CD4-positive, alpha-beta memory T cell (primary cell): ENCODE measurements around the gene SCGB1A1. TPM values are rescaled to one million over a fixed set of nuclear protein-coding genes. Genes with fewer than 3 reads are reported as not detected.

ENCODE experiments used
- CTCF ChIA-PET: fragments of 350-600 bp; sonication (Branson Sonifier 250); formaldehyde crosslinking; loops from one replicate; lab custom pipeline; 2021; ENCODE audit warnings: inconsistent platforms; ENCODE audit not compliant: partially characterized antibody; lab: Charles Lee
- POLR2A ChIA-PET: fragments of 350-600 bp; sonication (Branson Sonifier 250); formaldehyde crosslinking; loops from one replicate; lab custom pipeline; 2021; ENCODE audit not compliant: partially characterized antibody; lab: Charles Lee
- DNase-seq, 5 donors: peaks; one replicate each; pipeline versions ENCODE4 v3.0.0 to v3.0.0-alpha.2; 2020 to 2022; ENCODE audit warnings: mixed read lengths in 1 of 5
- H3K27ac ChIP-seq: one replicate; pipeline ENCODE4 v1.7.0; 2013; ENCODE audit warnings: low read depth, low read length
- H3K27me3 ChIP-seq: 2 replicates; pipeline ENCODE4 v1.7.0; 2013; ENCODE audit warnings: mild to moderate bottlenecking, low read length, moderate library complexity; ENCODE audit not compliant: insufficient read depth
- H3K36me3 ChIP-seq: 2 replicates; pipeline ENCODE4 v1.7.0; 2013; ENCODE audit warnings: mild to moderate bottlenecking, low read length, moderate library complexity; ENCODE audit not compliant: insufficient read depth
- H3K4me1 ChIP-seq: 2 replicates; pipeline ENCODE4 v1.7.0; 2013; ENCODE audit warnings: mild to moderate bottlenecking, low read length, moderate library complexity; ENCODE audit not compliant: insufficient read depth
- H3K4me3 ChIP-seq, 2 donors: one replicate each; pipeline ENCODE4 v1.7.0; 2013; ENCODE audit warnings: low read length in 2 of 2, mild to moderate bottlenecking in 1 of 2
- H3K9me3 ChIP-seq, 2 donors: one replicate each; pipeline ENCODE4 v1.7.0; 2013; ENCODE audit warnings: low read length in 2 of 2, control low read depth in 1 of 2; ENCODE audit not compliant: control insufficient read depth in 1 of 2
- H3K27ac Mint-ChIP-seq, 7 donors: one replicate each; pipeline ENCODE4 v1.8.0; 2020 to 2021; ENCODE audit warnings: mixed read lengths in 7 of 7, mild to moderate bottlenecking in 6 of 7, inconsistent platforms in 3 of 7, moderate library complexity in 3 of 7
- H3K27me3 Mint-ChIP-seq, 2 donors: one replicate each; pipeline ENCODE4 v1.8.0; 2020 to 2021; ENCODE audit warnings: mixed read lengths in 2 of 2
- H3K36me3 Mint-ChIP-seq, 2 donors: one replicate each; pipeline ENCODE4 v1.8.0; 2020 to 2021; ENCODE audit warnings: mixed read lengths in 2 of 2, inconsistent platforms in 1 of 2, mild to moderate bottlenecking in 1 of 2
- H3K4me1 Mint-ChIP-seq, 4 donors: one replicate each; pipeline ENCODE4 v1.8.0; 2020 to 2021; ENCODE audit warnings: mixed read lengths in 4 of 4, mild to moderate bottlenecking in 1 of 4
- H3K4me3 Mint-ChIP-seq, 8 donors: one replicate each; pipeline ENCODE4 v1.8.0; 2020 to 2021; ENCODE audit warnings: mixed read lengths in 8 of 8, mild to moderate bottlenecking in 7 of 8, moderate library complexity in 6 of 8, inconsistent platforms in 3 of 8
- H3K9me3 Mint-ChIP-seq, 8 donors: one replicate each; pipeline ENCODE4 v1.8.0; 2020 to 2021; ENCODE audit warnings: mixed read lengths in 8 of 8, mild to moderate bottlenecking in 5 of 8, inconsistent platforms in 3 of 8, moderate library complexity in 1 of 8
- intact Hi-C: fragments of 100-400 bp; cut with micrococcal nuclease; formaldehyde crosslinking; loops from one replicate; pipeline ENCODE4 v1.15.1; 2023
- polyA plus RNA-seq, 2 donors: library from polyadenylated mRNA; unstranded; fragments of 300-500 nt; fragmentation: Illumina TruSeq; gene quantifications; one replicate each; pipeline ENCODE4 v1.2.3, GENCODE V29; 2021
- total RNA-seq, 2 experiments: library from RNA; stranded (reverse); gene quantifications; one replicate each; pipeline ENCODE4 v1.2.3, GENCODE V29; 2021

Gene SCGB1A1
- total and polyA plus RNA-seq, 4 experiments from 2014 or later, result not detected

- Histone ChIP-seq H3K9me3 (no peaks in the 10 kb centered on the region), H3K4me1 (peaks cover 53% of the 10 kb centered on the region), H3K27me3 (no peaks in the 10 kb centered on the region), H3K36me3 (no peaks in the 10 kb centered on the region), H3K27ac (no peak overlapping the region), H3K4me3 (no peak overlapping the region)
- H3K27me3 Mint-ChIP-seq, result no peaks in the 10 kb centered on the region
- no peak for DNase-seq
- no peaks in the 10 kb centered on the region for H3K36me3 Mint-ChIP-seq
- POLR2A ChIA-PET, result no interaction called here
- H3K4me1 Mint-ChIP-seq, result peaks cover 26 to 35% (median 32%) of the 10 kb centered on the region in 4 donors
- CTCF ChIA-PET, result interaction anchor here (0.6 to 0.9 kb wide), 2 partner anchors 11 to 159 kb away, joined by 3 read pairs; no protein-coding TSS in a partner anchor
- H3K27ac Mint-ChIP-seq, result peak overlapping the region in 3 of 7 donors; percentile 28 to 77 (median 61)
- H3K4me3 Mint-ChIP-seq, result no peak overlapping the region
- no peaks in the 10 kb centered on the region for H3K9me3 Mint-ChIP-seq
- intact Hi-C loops, result loop anchor here (10.0 kb wide), 1 partner anchor 486 kb away; the partner anchor contains the start of gene SLC3A2
These were observed 20.5 kb upstream of the SCGB1A1 start for GRCh38 chr11:62398011-62398994.

DNA sequence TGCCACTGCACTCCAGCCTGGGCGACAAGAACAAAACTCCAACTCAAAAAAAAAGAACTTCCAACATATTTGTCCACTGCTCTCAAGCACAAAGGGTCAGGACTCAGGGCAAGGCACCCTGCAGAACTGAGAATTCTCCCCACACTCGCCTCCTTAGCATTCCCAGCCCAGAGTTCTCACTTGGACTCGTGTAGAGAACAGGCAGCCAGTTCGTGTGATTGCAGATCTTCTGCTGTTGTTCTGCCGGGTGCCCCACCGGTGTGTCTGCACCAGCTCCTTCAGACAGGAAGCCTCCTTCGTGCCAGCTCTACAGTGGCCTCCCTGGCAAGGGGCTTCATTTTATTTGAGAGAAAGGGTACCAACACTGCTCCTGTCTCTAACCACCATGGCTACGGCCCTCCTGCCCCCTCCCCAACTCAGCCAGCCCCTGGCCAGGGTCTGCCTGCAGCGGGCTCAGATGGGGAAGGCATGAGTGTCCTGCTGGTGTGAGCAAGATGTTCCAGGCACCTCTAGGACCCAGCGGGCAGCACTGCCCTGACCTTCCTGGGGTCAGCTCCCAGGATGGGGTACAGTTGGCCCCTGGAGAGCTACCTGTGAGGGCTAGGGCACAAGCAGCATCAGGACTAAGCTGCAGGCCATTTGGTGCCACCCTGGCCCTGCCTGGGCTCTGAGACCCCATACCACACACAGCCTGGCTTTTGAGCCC lies 19.5 kb upstream of the SCGB1A1 start:
- H3K4me1 Mint-ChIP-seq, result peaks cover 26 to 37% (median 33%) of the 10 kb centered on the region in 4 donors

GRCh38 chr11:62399878-62400266 lies 19.0 kb upstream of the SCGB1A1 start:
- intact Hi-C loops, result loop anchor here (10.0 kb wide), 1 partner anchor 485 kb away; the partner anchor contains the start of gene SLC3A2
- no peak for DNase-seq
- Mint-ChIP-seq H3K9me3 (peaks cover 0 to 1% (median 0%) of the 10 kb centered on the region in 8 donors), H3K36me3 (no peaks in the 10 kb centered on the region), H3K4me3 (peak overlapping the region in 2 of 8 donors; percentile 31 to 35), H3K4me1 (peaks cover 23 to 35% (median 29%) of the 10 kb centered on the region in 4 donors), H3K27ac (no peak overlapping the region), H3K27me3 (no peaks in the 10 kb centered on the region)
- H3K9me3 ChIP-seq, result no peaks in the 10 kb centered on the region
- CTCF ChIA-PET, result interaction anchor here (0.6 to 2.8 kb wide), 6 partner anchors 20 to 300 kb away, joined by 3 to 12 read pairs (median 6); no protein-coding TSS in a partner anchor
- POLR2A ChIA-PET, result interaction anchor here (1.0 to 1.8 kb wide), 6 partner anchors 25 to 230 kb away, joined by 3 to 8 read pairs (median 4); partner anchors contain the start of genes MTA2 and TUT1
- no peaks in the 10 kb centered on the region for H3K27me3 ChIP-seq
- peaks cover 48% of the 10 kb centered on the region for H3K4me1 ChIP-seq
- no peak overlapping the region for H3K4me3 ChIP-seq
- no peaks in the 10 kb centered on the region for H3K36me3 ChIP-seq
- H3K27ac ChIP-seq, result no peak overlapping the region

More for the DNA sequence above, 19.5 kb upstream of the SCGB1A1 start:
- peak overlapping the region in 3 of 7 donors; percentile 13 to 75 (median 32) for H3K27ac Mint-ChIP-seq
- no peaks in the 10 kb centered on the region for H3K36me3 Mint-ChIP-seq
- intact Hi-C loops, result loop anchor here (10.0 kb wide), 1 partner anchor 485 kb away; the partner anchor contains the start of gene SLC3A2
- CTCF ChIA-PET, result interaction anchor here (0.6 to 2.1 kb wide), 4 partner anchors 12 to 144 kb away, joined by 3 to 12 read pairs (median 4); no protein-coding TSS in a partner anchor
- H3K36me3 ChIP-seq, result no peaks in the 10 kb centered on the region
- H3K4me3 ChIP-seq, result no peak overlapping the region
- POLR2A ChIA-PET, result no interaction called here
- no peaks in the 10 kb centered on the region for H3K27me3 ChIP-seq
- no peak overlapping the region for H3K27ac ChIP-seq
- peaks cover 51% of the 10 kb centered on the region for H3K4me1 ChIP-seq
- no peaks in the 10 kb centered on the region for H3K27me3 Mint-ChIP-seq
- H3K9me3 Mint-ChIP-seq, result peaks cover 0 to 1% (median 0%) of the 10 kb centered on the region in 8 donors
- DNase-seq, result no peak
- H3K9me3 ChIP-seq, result no peaks in the 10 kb centered on the region
- peak overlapping the region in 2 of 8 donors; percentile 24 to 35 for H3K4me3 Mint-ChIP-seq

- Mint-ChIP-seq H3K27ac (peak overlapping the region in 1 of 7 donors; percentile 37), H3K9me3 (peaks cover 0 to 1% (median 0%) of the 10 kb centered on the region in 8 donors), H3K4me1 (peaks cover 22 to 33% (median 27%) of the 10 kb centered on the region in 4 donors), H3K27me3 (peaks cover 0 to 1% of the 10 kb centered on the region in 2 donors), H3K4me3 (peak overlapping the region in 3 of 8 donors; percentile 29 to 35 (median 31)), H3K36me3 (no peaks in the 10 kb centered on the region)
- CTCF ChIA-PET, result interaction anchor here (0.6 to 4.7 kb wide), 7 partner anchors 7 to 300 kb away, joined by 3 to 35 read pairs (median 6); no protein-coding TSS in a partner anchor
- POLR2A ChIA-PET, result interaction anchor here (1.0 to 1.8 kb wide), 6 partner anchors 24 to 230 kb away, joined by 3 to 8 read pairs (median 4); partner anchors contain the start of genes MTA2 and TUT1
- Histone ChIP-seq H3K4me3 (no peak overlapping the region), H3K36me3 (no peaks in the 10 kb centered on the region), H3K4me1 (peaks cover 44% of the 10 kb centered on the region), H3K27ac (no peak overlapping the region), H3K27me3 (no peaks in the 10 kb centered on the region), H3K9me3 (no peaks in the 10 kb centered on the region)
- intact Hi-C loops, result no loop called here
- no peak for DNase-seq
These were observed 18.6 kb upstream of the SCGB1A1 start for GRCh38 chr11:62400281-62400680.

DNA sequence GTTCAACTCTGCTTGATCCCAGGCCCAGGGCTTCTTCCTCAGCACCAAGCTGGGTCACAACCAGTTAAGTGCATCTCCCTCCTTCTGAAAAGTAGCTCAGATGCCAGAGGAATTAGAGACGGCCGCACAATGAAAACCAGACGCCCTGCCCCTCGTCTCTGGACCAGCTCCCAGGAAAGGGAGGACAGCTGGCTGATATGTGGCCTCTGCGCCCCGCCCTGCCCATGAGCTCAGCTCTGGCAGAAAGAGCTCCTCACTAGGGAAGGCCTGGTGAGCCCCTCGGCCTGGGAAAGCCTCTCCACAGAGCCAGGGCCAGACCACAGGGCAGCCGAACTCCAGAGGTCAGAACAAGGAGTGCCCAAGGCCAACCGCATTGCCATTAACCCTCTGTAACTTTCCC lies 18.1 kb upstream of the SCGB1A1 start:
- intact Hi-C loops, result no loop called here
- no peak overlapping the region for H3K4me3 ChIP-seq
- H3K27ac ChIP-seq, result no peak overlapping the region
- peaks cover 44% of the 10 kb centered on the region for H3K4me1 ChIP-seq
- Mint-ChIP-seq H3K4me1 (peaks cover 22 to 33% (median 27%) of the 10 kb centered on the region in 4 donors), H3K4me3 (peak overlapping the region in 2 of 8 donors; percentile 10 to 23), H3K9me3 (peaks cover 0 to 1% (median 0%) of the 10 kb centered on the region in 8 donors), H3K27ac (peak overlapping the region in 1 of 7 donors; percentile 37), H3K27me3 (peaks cover 0 to 1% of the 10 kb centered on the region in 2 donors), H3K36me3 (no peaks in the 10 kb centered on the region)
- POLR2A ChIA-PET, result interaction anchor here (1.0 to 2.1 kb wide), 8 partner anchors 24 to 229 kb away, joined by 3 to 10 read pairs (median 4); partner anchors contain the start of genes MTA2 and TUT1
- H3K36me3 ChIP-seq, result no peaks in the 10 kb centered on the region
- CTCF ChIA-PET, result interaction anchor here (0.6 to 4.7 kb wide), 6 partner anchors 7 to 526 kb away, joined by 4 to 35 read pairs (median 9); no protein-coding TSS in a partner anchor
- H3K27me3 ChIP-seq, result no peaks in the 10 kb centered on the region
- H3K9me3 ChIP-seq, result no peaks in the 10 kb centered on the region
- DNase-seq, result no peak

DNA sequence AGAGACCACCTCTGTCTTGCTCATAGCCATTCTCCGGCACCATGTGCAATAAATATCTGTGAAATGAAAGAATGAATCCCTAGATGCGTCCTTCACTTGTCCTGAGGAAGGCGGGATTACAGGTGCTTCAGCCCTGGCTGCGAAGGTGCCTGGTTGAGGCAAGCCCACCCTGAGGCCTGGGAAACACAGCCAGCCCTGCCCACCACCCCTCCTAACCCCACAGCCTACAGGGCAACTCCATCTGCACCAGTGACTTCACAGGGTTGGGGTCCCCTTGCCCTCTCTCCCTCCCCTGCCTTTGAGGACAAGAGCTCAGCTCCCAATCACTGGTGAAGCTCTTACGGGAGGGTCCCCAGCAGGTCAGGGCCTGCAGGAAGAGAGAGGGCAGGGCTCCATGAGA lies 17.5 kb upstream of the SCGB1A1 start:
- DNase-seq, result no peak
- POLR2A ChIA-PET, result interaction anchor here (1.1 to 2.1 kb wide), 10 partner anchors 23 to 438 kb away, joined by 3 to 10 read pairs (median 6); partner anchors contain the start of genes EEF1G, HNRNPUL2, TUT1 and WDR74
- CTCF ChIA-PET, result interaction anchor here (0.6 to 4.7 kb wide), 12 partner anchors 8 to 526 kb away, joined by 3 to 35 read pairs (median 6); no protein-coding TSS in a partner anchor
- Mint-ChIP-seq H3K27me3 (peaks cover 0 to 1% of the 10 kb centered on the region in 2 donors), H3K27ac (peak overlapping the region in 6 of 7 donors; percentile 75 to 94 (median 85)), H3K36me3 (no peaks in the 10 kb centered on the region), H3K4me3 (peak overlapping the region; percentile 48 to 88 (median 80)), H3K4me1 (peaks cover 22 to 33% (median 27%) of the 10 kb centered on the region in 4 donors), H3K9me3 (peaks cover 0 to 1% (median 0%) of the 10 kb centered on the region in 8 donors)
- no peaks in the 10 kb centered on the region for H3K27me3 ChIP-seq
- intact Hi-C loops, result no loop called here
- peak overlapping the region; percentile 47 for H3K27ac ChIP-seq
- no peaks in the 10 kb centered on the region for H3K9me3 ChIP-seq
- H3K4me1 ChIP-seq, result peaks cover 44% of the 10 kb centered on the region
- no peaks in the 10 kb centered on the region for H3K36me3 ChIP-seq
- H3K4me3 ChIP-seq, result peak overlapping the region in 1 of 2 donors; percentile 11
